ENCODE results near the gene LAIR2. TPM values are rescaled to one million over a fixed set of nuclear protein-coding genes. Genes with fewer than 3 reads are reported as not detected.

The LAIR2 gene
- not detected in 2 replicates for total RNA-seq

GRCh38 chr19:54502518-54503048 lies at the start of gene LAIR2:
TSS of gene LAIR2 (plus strand) at chr19:54502831. CDS start at chr19:54502919, 88 bp downstream.
- DNase-seq (ENCODE audit: low read depth, low spot score) = no peak

DNA sequence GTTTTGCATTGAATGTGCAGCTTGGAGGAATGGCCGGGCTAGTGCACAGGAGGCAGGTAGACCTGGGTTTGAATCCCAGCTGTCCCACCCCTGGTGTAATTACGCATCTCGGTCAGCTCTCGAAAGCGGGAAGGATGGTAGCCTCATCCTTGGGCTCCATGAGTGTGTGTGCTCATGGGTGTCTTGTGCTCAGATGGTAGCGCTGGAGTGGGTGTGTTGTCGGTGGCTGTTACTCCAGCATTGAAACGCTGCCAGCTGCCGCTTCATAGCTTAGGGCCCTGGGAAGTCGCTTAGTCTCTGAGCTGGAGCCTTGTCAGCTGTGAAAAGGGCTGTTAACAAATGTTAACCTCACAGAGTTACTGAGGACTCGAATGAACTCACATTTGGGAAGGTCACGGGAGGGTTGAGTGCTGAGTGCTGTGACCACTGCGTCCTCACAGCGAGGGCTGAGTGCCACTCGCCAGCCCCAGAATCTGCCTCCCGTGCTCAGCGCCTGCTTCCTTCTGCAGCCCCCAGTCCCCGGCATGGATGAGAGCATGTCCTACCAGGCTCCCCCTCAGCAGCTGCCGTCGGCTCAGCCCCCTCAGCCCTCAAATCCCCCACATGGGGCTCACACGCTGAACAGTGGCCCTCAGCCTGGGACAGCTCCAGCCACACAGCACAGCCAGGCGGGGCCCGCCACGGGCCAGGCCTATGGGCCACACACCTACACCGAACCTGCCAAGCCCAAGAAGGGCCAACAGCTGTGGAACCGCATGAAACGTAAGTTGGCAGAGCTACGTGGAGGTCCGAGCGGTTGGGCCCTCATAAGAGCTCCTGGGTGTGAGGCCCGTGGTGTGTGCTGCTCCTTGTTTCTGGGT lies 48.5 kb upstream of the LAIR2 start:
- no peak for DNase-seq (ENCODE audit: low read depth, low spot score)

DNA sequence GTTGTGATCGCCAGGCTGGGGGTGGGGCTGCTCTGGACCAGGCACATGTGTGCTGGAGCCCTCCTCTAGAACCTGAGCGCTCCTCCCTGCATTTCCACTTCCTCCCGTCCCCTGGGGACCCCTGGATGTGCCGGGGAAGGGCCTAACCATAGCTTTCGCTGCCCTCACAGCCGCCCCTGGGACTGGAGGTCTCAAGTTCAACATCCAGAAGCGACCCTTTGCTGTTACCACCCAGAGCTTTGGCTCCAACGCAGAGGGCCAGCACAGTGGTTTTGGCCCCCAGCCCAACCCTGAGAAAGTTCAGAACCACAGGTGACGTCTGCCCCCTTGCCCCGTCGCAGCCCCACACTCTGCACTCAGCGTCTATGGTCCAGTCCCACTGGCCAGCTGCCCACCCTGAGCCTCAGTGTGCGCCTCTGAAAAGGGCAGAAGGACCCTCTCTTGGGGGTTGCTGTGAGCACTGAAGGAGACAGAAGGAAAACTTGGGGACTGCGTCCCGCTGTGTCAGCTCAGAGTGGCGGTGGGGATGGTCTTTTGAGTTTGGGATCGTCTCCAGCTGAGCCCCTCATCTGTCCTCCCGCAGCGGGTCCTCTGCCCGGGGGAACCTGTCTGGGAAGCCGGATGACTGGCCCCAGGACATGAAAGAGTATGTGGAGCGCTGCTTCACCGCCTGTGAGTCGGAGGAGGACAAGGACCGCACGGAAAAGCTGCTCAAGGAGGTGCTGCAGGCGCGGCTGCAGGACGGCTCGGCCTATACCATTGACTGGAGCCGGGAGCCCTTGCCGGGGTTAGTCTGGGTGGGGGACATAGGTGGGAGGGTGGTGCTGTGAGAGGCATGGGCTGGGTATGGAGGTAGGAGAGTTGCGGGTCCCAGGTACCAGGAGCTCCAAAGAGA lies 47.6 kb upstream of the LAIR2 start:
- no peak for DNase-seq (ENCODE audit: low read depth, low spot score)

- no peak for DNase-seq (ENCODE audit: low read depth, low spot score)
Observed at GRCh38 chr19:54455786-54456422, 46.7 kb upstream of the LAIR2 start.

DNA sequence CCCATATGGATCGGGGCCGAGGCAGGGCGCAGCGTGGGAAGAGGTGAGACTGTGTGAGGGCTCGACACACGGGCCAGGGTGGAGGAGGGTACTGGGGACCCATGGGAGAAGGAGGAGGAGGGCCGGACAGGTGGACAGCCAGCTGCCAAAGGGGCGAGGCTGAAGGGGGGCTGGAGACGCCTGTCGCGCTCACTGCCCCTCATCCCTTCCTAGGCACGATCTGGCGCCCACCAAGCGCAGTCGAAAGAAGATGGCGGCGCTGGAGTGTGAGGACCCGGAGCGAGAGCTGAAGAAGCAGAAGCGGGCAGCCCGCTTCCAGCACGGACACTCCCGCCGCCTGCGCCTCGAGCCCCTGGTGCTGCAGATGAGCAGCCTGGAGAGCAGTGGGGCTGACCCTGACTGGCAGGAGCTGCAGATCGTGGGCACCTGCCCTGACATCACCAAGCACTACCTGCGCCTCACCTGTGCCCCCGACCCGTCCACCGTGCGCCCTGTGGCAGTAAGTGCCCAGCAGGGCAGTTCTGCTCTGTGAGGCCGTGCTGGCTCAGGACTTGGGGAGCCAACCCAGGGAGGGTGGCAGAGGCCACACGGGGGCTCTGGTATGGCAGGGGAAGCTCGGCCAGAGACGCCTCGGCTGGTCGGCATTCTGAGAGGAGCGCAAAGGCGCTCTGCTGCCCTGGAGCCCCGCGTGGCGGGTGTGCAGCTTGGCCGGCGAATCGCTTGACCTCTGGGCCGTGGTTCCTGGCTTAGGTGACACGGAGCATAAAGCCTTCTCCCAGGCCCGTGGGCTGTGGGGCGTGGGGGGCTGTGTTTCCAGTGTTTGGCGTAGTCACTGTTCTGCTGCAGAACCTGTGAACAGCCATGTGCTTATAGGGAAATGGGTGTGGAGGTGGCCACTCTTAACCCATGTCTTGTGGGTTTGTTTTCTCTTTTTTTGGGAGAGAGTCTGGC lies 45.9 kb upstream of the LAIR2 start:
- no peak for DNase-seq (ENCODE audit: low read depth, low spot score)

DNA sequence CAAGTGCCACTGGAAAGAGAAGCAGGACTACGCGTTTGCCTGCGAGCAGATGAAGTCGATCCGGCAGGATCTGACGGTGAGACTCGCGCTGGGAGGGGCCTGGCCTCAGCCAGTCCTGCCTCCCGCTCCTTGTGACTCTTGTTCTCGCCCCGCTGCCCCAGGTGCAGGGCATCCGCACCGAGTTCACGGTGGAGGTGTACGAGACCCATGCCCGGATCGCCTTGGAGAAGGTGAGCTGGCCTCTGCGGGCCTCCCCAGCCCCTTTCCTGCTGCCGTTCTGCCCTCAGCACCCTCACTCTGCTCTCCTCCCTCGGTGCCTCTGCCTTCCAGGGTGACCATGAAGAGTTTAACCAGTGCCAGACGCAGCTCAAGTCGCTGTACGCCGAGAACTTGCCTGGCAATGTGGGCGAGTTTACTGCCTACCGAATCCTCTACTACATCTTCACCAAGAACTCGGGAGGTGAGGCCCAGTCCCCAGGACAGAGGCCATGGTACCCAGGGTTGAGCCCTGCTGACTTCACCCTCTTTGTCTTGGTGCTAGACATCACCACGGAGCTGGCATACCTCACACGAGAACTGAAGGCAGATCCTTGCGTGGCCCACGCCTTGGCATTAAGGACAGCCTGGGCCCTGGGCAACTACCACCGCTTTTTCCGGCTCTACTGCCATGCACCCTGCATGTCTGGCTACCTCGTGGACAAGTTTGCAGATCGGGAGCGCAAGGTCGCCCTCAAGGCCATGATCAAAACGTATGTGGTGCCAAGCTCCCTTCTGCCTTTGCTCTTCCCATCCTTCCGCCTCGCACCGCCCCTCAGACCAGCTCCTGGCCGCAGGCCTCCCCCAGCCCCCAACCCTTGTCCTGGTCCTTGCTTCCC lies 44.6 kb upstream of the LAIR2 start:
- DNase-seq (ENCODE audit: low read depth, low spot score) = no peak

DNA sequence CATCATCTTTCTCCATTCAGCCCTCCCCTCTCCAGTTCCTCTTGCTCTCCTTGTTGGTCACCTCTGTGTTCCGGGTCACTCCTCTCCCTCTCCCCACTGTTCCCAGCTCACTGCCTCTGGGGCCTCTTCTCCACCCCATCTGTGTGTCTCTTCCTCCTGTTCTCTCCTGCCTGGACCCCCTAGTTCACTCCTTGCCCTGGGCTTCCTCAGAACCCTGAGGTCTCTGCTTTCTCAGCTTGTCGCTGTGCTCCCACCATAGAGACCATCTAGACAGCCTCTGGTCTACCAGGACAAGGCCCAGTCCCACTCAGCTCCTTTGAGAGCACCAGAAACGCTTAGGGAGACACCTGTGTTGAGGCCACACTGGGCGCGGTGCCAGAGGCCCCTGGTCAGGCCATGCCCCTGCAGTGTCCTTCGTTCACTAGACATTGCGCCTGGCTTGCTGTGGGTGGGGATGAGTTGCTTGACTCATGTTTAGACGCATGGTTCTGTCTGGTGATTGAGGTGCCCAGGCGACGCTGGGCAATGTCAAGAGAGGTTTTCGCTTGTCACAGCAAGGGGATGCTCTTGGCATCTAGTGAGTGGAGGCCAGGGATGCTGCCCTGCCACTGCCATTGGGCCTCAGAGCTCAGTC lies 43.9 kb upstream of the LAIR2 start:
- no peak for DNase-seq (ENCODE audit: low read depth, low spot score)

DNA sequence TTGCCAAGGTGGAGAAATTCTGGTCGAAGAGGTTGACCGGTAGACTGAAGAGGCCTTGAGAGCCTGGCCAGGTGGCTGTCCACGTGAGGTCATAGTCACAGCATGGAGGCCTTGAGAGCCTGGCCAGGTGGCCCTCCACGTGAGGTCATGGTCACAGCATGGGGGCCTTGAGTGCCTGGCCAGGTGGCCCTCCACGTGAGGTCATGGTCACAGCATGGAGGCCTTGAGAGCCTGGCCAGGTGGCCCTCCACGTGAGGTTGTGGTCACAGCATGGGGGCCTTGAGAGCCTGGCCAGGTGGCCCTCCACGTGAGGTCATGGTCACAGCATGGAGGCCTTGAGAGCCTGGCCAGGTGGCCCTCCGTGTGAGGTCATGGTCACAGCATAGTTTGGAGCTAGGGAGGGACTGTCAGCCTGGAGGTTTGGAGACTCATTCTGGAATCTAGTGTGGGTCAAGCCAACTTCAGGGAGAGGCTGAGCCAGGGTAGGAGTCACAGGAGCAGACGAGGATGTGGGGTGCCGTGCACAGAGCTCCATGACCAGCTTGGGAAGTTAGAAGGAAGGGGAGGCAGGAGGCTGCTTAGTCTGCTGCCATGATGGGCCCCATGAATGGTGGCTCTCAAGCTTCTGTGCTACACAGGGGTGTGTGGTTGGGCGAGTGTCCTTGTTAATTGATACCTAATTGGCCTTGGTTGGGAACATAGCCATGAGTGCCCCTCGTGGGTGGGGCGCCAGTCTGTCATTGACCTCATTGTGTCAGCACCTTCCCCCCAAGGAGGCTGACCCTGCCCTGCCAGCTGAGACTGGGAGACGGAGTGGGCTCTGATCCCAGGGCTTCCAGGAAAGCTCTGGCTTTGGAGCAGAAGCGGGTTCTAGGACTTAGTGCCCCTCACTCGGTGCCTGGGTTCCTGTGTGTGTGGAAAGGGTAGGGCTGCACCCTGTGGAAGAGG lies 43.1 kb upstream of the LAIR2 start:
- DNase-seq (ENCODE audit: low read depth, low spot score) = no peak

DNA sequence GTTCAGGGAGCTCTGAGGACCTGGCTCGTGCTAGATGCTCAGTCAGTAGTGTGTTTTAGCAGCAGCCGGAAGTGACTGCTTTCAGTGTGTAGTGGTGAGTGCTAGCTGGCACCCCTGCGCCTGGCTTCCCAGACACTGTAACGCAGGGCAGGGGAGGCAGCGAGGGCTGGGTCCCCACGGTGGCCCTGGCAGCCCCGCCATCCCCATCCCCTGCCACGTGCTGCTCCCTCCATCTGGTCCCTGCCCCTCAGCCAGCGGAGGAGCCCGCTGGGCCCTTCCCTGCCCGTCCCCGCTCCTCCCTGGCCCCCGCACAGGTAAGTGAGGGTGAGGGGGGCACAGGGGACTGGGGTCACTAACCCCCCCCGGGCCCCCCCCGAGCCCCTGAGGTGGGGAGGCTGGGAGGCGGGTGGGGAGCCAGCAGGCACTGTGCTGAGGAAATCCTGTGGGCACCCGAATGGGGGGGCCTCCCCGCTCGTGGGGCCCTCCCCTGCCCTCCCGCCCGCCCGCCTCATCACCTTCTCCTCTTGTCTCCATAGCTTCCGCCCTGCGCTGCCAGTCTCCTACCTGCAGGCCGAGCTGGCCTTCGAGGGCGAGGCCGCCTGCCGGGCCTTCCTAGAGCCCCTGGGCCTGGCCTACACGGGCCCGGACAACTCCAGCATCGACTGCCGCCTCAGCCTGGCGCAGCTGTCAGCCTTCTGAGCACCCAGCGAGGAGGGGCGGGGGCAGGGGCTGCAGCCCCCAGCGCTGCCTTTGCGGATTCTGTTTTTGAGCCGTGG lies 42.2 kb upstream of the LAIR2 start:
- DNase-seq (ENCODE audit: low read depth, low spot score) = no peak

GRCh38 chr19:54461210-54461609 lies 41.4 kb upstream of the LAIR2 start:
- DNase-seq (ENCODE audit: low read depth, low spot score) = no peak

- DNase-seq (ENCODE audit: low read depth, low spot score) = no peak
Observed at GRCh38 chr19:54461613-54462012, 41.0 kb upstream of the LAIR2 start.

- no peak for DNase-seq (ENCODE audit: low read depth, low spot score)
Observed at GRCh38 chr19:54462047-54462654, 40.5 kb upstream of the LAIR2 start.

DNA sequence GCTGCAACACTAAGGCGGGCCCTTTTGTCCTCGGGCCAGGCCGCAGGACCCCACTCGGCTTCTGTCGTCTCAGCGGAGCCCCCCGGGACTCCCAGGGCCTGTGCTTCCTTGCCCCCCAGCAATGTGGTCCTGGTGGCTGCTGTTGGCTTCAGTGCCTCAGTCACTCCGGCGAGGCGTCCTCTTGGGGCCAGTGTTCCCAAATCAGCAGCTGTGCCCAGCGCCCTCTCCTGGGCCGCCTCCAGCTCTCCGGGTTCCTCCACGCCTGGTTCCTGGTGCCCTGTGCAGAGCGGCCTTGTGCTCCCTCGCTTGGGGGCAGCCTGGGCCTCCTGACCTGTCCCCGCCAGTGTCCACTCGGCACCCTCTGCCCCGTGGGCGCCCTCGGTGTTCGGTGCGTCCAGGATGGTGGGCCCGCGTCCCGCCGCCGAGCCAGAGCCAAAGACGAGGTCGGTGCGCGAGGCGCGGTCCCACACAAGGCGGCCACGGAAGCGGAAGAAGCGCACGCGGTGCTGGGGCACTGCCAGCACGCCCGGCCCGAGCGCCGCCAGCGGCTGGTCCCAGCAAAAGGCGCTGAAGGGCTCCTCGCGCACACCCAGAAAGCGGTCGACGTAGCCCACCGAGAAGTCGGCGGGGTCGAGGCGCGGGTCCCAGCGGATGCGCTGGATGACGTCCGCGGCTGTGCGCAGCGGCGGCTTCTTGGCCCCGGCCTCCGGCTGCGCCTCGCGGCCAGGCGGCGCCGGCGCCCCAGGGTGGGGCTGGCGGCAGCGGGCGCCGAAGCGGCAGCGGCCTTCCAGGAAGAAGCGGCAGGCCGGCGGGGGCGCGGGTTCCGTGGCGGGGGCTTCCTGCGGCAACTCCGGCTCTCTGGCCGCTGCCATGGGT lies 39.7 kb upstream of the LAIR2 start:
- no peak for DNase-seq (ENCODE audit: low read depth, low spot score)

DNA sequence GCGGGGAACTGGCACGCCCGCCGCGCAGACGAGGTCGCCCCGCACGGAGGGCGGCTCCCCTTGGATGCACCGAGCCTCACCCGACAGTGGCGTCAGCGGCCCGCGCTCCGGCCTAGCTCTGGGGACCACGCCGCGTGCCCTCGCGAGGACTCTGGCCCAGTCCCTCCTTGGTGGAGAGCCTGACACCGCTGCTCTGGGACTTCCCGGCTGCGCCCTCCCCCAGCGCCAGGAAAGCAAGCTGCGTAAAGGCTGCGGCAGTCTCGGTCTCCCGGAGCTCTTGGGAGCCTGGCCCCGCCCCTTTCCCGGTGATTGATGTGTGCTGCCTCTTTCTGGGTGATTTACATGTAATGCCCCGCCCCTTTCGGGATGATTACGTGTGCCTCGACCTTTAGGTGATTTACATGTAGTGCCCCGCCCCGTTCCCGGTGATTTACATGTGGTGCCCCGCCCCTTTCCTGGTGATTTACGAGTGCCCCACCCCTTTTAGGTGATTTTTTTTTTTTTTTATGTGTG lies 39.0 kb upstream of the LAIR2 start, which contains the start of gene LENG9:
Gene LENG9 (minus strand): TSS at position 248 of the 513 bp plus-strand sequence. CDS start 252 bp downstream, outside the sequence.
- peak; percentile 97 for DNase-seq (ENCODE audit: low read depth, low spot score)

DNA sequence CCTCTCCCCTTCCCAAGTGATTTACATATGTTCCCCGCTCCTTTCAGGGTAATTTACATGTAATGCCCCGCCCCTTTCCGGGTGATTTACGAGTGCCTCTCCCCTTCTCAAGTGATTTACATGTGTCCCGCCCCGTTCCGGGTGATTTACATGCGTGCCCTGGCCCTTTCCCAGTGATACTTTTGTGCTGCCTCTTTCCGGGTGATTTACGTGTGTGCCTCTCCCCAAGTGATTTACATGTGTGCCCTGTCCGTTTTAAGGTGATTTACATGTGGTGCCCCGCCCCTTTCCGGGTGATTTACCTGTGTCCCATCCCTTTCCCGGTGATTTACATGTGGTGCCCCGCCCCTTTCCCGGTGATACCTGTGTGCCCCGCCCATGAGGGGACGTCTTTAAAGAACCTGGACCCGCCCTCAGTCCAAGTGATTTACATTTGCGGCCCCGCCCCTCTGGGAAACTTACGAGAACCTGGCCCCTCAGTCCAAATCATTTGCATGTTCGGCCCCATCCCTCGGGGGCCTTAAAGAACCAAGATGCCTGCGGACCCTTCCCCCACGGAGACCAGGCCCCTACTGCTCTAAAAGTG lies 38.5 kb upstream of the LAIR2 start:
- no peak for DNase-seq (ENCODE audit: low read depth, low spot score)
